WTC11 (cell line): ENCODE measurements around the gene IL20. TPM values are rescaled to one million over a fixed set of nuclear protein-coding genes. Genes with fewer than 3 reads are reported as not detected.

Source experiments
- ATAC-seq: fragments of 200-7000 bp; cut with Tn5 transposase; 2 replicates; pipeline ENCODE4 v1.10.0; 2021; ENCODE audit warnings: mild to moderate bottlenecking, moderate library complexity
- CTCF ChIA-PET: fragments of 300-600 bp; sonication (Branson Sonifier 250); formaldehyde crosslinking; loops from one replicate; lab custom pipeline; 2021; ENCODE audit warnings: antibody characterized with exemption; lab: Charles Lee
- POLR2A ChIA-PET: fragments of 350-600 bp; sonication (Branson Sonifier 250); formaldehyde crosslinking; loops from one replicate; lab custom pipeline; 2021; ENCODE audit warnings: antibody characterized with exemption; lab: Charles Lee
- DNase-seq: peaks from one replicate; pipeline ENCODE4 v3.0.0; 2021; ENCODE audit warnings: low spot score
- H3K27ac Mint-ChIP-seq: 2 replicates; pipeline ENCODE4 v1.8.0; 2021; ENCODE audit warnings: mixed read lengths
- H3K27me3 Mint-ChIP-seq: 2 replicates; pipeline ENCODE4 v1.8.0; 2021; ENCODE audit warnings: low read depth, mild to moderate bottlenecking, moderate library complexity, mixed read lengths
- H3K36me3 Mint-ChIP-seq: 2 replicates; pipeline ENCODE4 v1.8.0; 2021; ENCODE audit warnings: mixed read lengths
- H3K4me1 Mint-ChIP-seq: 2 replicates; pipeline ENCODE4 v1.8.0; 2022; ENCODE audit warnings: mixed read lengths
- H3K4me3 Mint-ChIP-seq: 2 replicates; pipeline ENCODE4 v1.8.0; 2021; ENCODE audit warnings: mild to moderate bottlenecking, moderate library complexity, mixed read lengths
- H3K9me3 Mint-ChIP-seq: 2 replicates; pipeline ENCODE4 v1.8.0; 2021; ENCODE audit warnings: mixed read lengths
- AFF4 ChIP-seq: sonication (generic); formaldehyde crosslinking; IDR thresholded peaks from 2 replicates; pipeline ENCODE4 v1.8.1; 2023; ENCODE audit warnings: mild to moderate bottlenecking, missing genetic modification reagents, borderline replicate concordance
- ATF3 ChIP-seq: sonication (generic); formaldehyde crosslinking; conservative IDR thresholded peaks from 2 replicates; pipeline ENCODE4 v1.8.1; 2022; ENCODE audit warnings: mild to moderate bottlenecking, missing genetic modification reagents
- EMX1 ChIP-seq: fragments of 250-450 bp; sonication (Bioruptor Pico); IDR thresholded peaks from 2 replicates; pipeline ENCODE4 v1.8.0; 2021; ENCODE audit warnings: mild to moderate bottlenecking
- JUN ChIP-seq: sonication (generic); formaldehyde crosslinking; IDR thresholded peaks from 2 replicates; pipeline ENCODE4 v1.8.0; 2023; ENCODE audit warnings: mild to moderate bottlenecking, missing genetic modification reagents
- NFATC4 ChIP-seq: fragments of 250-450 bp; sonication (Bioruptor Pico); IDR thresholded peaks from 2 replicates; pipeline ENCODE4 v1.9.0; 2021; ENCODE audit warnings: mild to moderate bottlenecking
- NR3C1 ChIP-seq: sonication (generic); formaldehyde crosslinking; conservative IDR thresholded peaks from 2 replicates; pipeline ENCODE4 v1.8.1; 2023; ENCODE audit warnings: low read depth, mild to moderate bottlenecking, missing genetic modification reagents
- RELA ChIP-seq: sonication (generic); formaldehyde crosslinking; IDR thresholded peaks from 2 replicates; pipeline ENCODE4 v1.8.1; 2022; ENCODE audit warnings: missing genetic modification reagents, mild to moderate bottlenecking, borderline replicate concordance
- SMAD4 ChIP-seq: sonication (generic); formaldehyde crosslinking; IDR thresholded peaks from 2 replicates; pipeline ENCODE4 v1.8.0; 2022; ENCODE audit warnings: mild to moderate bottlenecking, missing genetic modification reagents
- TEAD1 ChIP-seq: sonication (generic); formaldehyde crosslinking; IDR thresholded peaks from 2 replicates; pipeline ENCODE4 v1.8.0; 2022; ENCODE audit warnings: mild to moderate bottlenecking, missing genetic modification reagents
- TP53 ChIP-seq: sonication (generic); formaldehyde crosslinking; IDR thresholded peaks from 2 replicates; pipeline ENCODE4 v1.8.1; 2023; ENCODE audit warnings: mild to moderate bottlenecking, missing genetic modification reagents
- ZNF416 ChIP-seq: fragments of 250-450 bp; sonication (Bioruptor Pico); IDR thresholded peaks from 2 replicates; pipeline ENCODE4 v1.9.0; 2021; ENCODE audit warnings: mild to moderate bottlenecking, inconsistent platforms
- ZNF671 ChIP-seq: fragments of 250-450 bp; sonication (Bioruptor Pico); IDR thresholded peaks from 2 replicates; pipeline ENCODE4 v1.8.0; 2021; ENCODE audit warnings: mild to moderate bottlenecking
- total RNA-seq: library from RNA; stranded (reverse); gene quantifications from 3 replicates; pipeline ENCODE4 v1.2.3, GENCODE V29; 2021
- TF ChIP-seq, protein P1 (sequence below): sonication (generic); formaldehyde crosslinking; IDR thresholded peaks from 2 replicates; pipeline ENCODE4 v1.8.1; 2023; ENCODE audit warnings: mild to moderate bottlenecking, missing genetic modification reagents
- TF ChIP-seq, protein P2 (sequence below): sonication (generic); formaldehyde crosslinking; IDR thresholded peaks from 2 replicates; pipeline ENCODE4 v1.8.1; 2022; ENCODE audit warnings: low read depth, mild to moderate bottlenecking, moderate library complexity, missing genetic modification reagents, borderline replicate concordance
- TF ChIP-seq, protein P3 (sequence below): sonication (generic); formaldehyde crosslinking; IDR thresholded peaks from 2 replicates; pipeline ENCODE4 v1.8.0; 2023; ENCODE audit warnings: mild to moderate bottlenecking, missing genetic modification reagents

The IL20 gene
- total RNA-seq, 1 experiment from 2014 or later, result not detected

GRCh38 chr1:206899717-206900116, 34.3 kb downstream of the IL20 start (continued):
- no peak for TF ChIP-seq ATF3 (CRISPR knock-in tag)
- TF ChIP-seq NR3C1 (CRISPR knock-in tag), result no peak
- TF ChIP-seq SMAD4 (CRISPR knock-in tag), result no peak

- Mint-ChIP-seq H3K9me3 (no peaks in the 10 kb centered on the region), H3K27ac (no peak overlapping the region), H3K36me3 (no peaks in the 10 kb centered on the region), H3K4me3 (no peak overlapping the region), H3K27me3 (no peaks in the 10 kb centered on the region; the same call in 1 of the 2 replicates), H3K4me1 (peaks cover 5% of the 10 kb centered on the region; the same call in 1 of the 2 replicates)
- POLR2A ChIA-PET, result no interaction called here
- ATAC-seq, result no peak
- TF ChIP-seq RELA (CRISPR knock-in tag), result no peak
- no peak for TF ChIP-seq NR3C1 (CRISPR knock-in tag)
- no peak for TF ChIP-seq JUN (CRISPR knock-in tag)
- no peak for TF ChIP-seq ZNF671 (CRISPR knock-in tag)
- no peak for TF ChIP-seq EMX1 (CRISPR knock-in tag)
- no peak for TF ChIP-seq TEAD1 (CRISPR knock-in tag)
- TF ChIP-seq ZNF416 (CRISPR knock-in tag), result no peak
- TF ChIP-seq TP53 (CRISPR knock-in tag), result no peak
- no peak for TF ChIP-seq AFF4 (CRISPR knock-in tag)
- no peak for TF ChIP-seq NFATC4 (CRISPR knock-in tag)
- TF ChIP-seq, protein P1, sequence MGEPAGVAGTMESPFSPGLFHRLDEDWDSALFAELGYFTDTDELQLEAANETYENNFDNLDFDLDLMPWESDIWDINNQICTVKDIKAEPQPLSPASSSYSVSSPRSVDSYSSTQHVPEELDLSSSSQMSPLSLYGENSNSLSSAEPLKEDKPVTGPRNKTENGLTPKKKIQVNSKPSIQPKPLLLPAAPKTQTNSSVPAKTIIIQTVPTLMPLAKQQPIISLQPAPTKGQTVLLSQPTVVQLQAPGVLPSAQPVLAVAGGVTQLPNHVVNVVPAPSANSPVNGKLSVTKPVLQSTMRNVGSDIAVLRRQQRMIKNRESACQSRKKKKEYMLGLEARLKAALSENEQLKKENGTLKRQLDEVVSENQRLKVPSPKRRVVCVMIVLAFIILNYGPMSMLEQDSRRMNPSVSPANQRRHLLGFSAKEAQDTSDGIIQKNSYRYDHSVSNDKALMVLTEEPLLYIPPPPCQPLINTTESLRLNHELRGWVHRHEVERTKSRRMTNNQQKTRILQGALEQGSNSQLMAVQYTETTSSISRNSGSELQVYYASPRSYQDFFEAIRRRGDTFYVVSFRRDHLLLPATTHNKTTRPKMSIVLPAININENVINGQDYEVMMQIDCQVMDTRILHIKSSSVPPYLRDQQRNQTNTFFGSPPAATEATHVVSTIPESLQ (CRISPR knock-in tag), result no peak
- TF ChIP-seq, protein P2, sequence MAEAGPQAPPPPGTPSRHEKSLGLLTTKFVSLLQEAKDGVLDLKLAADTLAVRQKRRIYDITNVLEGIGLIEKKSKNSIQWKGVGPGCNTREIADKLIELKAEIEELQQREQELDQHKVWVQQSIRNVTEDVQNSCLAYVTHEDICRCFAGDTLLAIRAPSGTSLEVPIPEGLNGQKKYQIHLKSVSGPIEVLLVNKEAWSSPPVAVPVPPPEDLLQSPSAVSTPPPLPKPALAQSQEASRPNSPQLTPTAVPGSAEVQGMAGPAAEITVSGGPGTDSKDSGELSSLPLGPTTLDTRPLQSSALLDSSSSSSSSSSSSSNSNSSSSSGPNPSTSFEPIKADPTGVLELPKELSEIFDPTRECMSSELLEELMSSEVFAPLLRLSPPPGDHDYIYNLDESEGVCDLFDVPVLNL (CRISPR knock-in tag), result no peak
- TF ChIP-seq, protein P3, sequence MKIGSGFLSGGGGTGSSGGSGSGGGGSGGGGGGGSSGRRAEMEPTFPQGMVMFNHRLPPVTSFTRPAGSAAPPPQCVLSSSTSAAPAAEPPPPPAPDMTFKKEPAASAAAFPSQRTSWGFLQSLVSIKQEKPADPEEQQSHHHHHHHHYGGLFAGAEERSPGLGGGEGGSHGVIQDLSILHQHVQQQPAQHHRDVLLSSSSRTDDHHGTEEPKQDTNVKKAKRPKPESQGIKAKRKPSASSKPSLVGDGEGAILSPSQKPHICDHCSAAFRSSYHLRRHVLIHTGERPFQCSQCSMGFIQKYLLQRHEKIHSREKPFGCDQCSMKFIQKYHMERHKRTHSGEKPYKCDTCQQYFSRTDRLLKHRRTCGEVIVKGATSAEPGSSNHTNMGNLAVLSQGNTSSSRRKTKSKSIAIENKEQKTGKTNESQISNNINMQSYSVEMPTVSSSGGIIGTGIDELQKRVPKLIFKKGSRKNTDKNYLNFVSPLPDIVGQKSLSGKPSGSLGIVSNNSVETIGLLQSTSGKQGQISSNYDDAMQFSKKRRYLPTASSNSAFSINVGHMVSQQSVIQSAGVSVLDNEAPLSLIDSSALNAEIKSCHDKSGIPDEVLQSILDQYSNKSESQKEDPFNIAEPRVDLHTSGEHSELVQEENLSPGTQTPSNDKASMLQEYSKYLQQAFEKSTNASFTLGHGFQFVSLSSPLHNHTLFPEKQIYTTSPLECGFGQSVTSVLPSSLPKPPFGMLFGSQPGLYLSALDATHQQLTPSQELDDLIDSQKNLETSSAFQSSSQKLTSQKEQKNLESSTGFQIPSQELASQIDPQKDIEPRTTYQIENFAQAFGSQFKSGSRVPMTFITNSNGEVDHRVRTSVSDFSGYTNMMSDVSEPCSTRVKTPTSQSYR (CRISPR knock-in tag), result no peak
- DNase-seq, result no peak
- CTCF ChIA-PET, result interaction anchor here (0.9 to 1.2 kb wide), 3 partner anchors 13 to 410 kb away, joined by 3 to 7 read pairs (median 3); no protein-coding TSS in a partner anchor
Observed at GRCh38 chr1:206900149-206900548, 34.7 kb downstream of the IL20 start.
